GM12878 (cell line): ENCODE measurements around the gene FHOD3. TPM values are rescaled to one million over a fixed set of nuclear protein-coding genes. Genes with fewer than 3 reads are reported as not detected.

Source experiments
- ATAC-seq: fragments of 200-7000 bp; cut with Tn5 transposase; 3 replicates; pipeline ENCODE4 v1.9.1; 2020; ENCODE audit warnings: mild to moderate bottlenecking, moderate library complexity
- BruUV-seq: library from RNA; stranded (reverse); fragments of 400-500 nt; replicated peaks from 2 replicates; lab custom pipeline; 2021; lab: Mats Ljungman, UMichigan
- CTCF ChIA-PET: fragments of 300-600 bp; sonication (Branson Sonifier 250); formaldehyde crosslinking; extraction: SDS; loops from one replicate; lab custom pipeline; 2021; ENCODE audit warnings: inconsistent platforms; lab: Yijun Ruan, JAX
- POLR2A ChIA-PET: fragments of 350-600 bp; formaldehyde crosslinking; extraction: SDS; loops from one replicate; lab custom pipeline; 2021; ENCODE audit warnings: inconsistent platforms; lab: Charles Lee
- RAD21 ChIA-PET: fragments of 300-600 bp; sonication (Branson Sonifier 250); formaldehyde crosslinking; loops from one replicate; lab custom pipeline; 2023; ENCODE audit warnings: antibody characterized with exemption; ENCODE audit not compliant: unreplicated experiment; lab: Charles Lee
- SMC1A ChIA-PET: fragments of 300-600 bp; sonication (Branson Sonifier 250); formaldehyde crosslinking; loops from one replicate; lab custom pipeline; 2023; ENCODE audit not compliant: unreplicated experiment, uncharacterized antibody; lab: Charles Lee
- DNase-seq: peaks from one replicate; pipeline ENCODE4 v3.0.0-alpha.2; 2011; ENCODE audit warnings: low read depth, low spot score
- FAIRE-seq: peaks from 3 replicates; lab custom pipeline; 2011; peaks lifted over from hg19 to GRCh38; lab: Jason Lieb, UNC
- H2AFZ ChIP-seq: 2 replicates; pipeline ENCODE4 v1.6.0; 2011; ENCODE audit warnings: low read depth, low read length, control low read depth; ENCODE audit not compliant: control insufficient read depth
- H3K27ac ChIP-seq: 2 replicates; pipeline ENCODE4 v1.5.1; 2011; ENCODE audit warnings: control low read depth; ENCODE audit not compliant: control insufficient read depth, insufficient read depth
- H3K27me3 ChIP-seq, 2 experiments: replicated peaks in 1 of 2; 2 replicates each; pipeline versions ENCODE4 v1.6.0 to v1.6.1; 2011; ENCODE audit warnings: low read length in 1 of 2; ENCODE audit not compliant: control insufficient read depth in 2 of 2, insufficient read depth in 2 of 2
- H3K36me3 ChIP-seq, 2 experiments: 2 replicates each; pipeline ENCODE4 v1.5.1; 2011; ENCODE audit warnings: low read length in 1 of 2; ENCODE audit not compliant: control insufficient read depth in 2 of 2, insufficient read depth in 2 of 2
- H3K4me1 ChIP-seq: 2 replicates; pipeline ENCODE4 v1.6.1; 2011; ENCODE audit warnings: mild to moderate bottlenecking, low read length, moderate library complexity, mixed read lengths; ENCODE audit not compliant: control insufficient read depth, insufficient read depth
- H3K4me2 ChIP-seq: 2 replicates; pipeline ENCODE4 v1.6.0; 2011; ENCODE audit warnings: control low read depth; ENCODE audit not compliant: control insufficient read depth, insufficient read depth
- H3K4me3 ChIP-seq: fragments of 200-600 bp; sonication (generic); 2 replicates; pipeline ENCODE4 v1.5.1; 2016
- H3K79me2 ChIP-seq: 2 replicates; pipeline ENCODE4 v1.6.0; 2011; ENCODE audit warnings: low read length; ENCODE audit not compliant: control insufficient read depth, insufficient read depth
- H3K9ac ChIP-seq: 2 replicates; pipeline ENCODE4 v1.8.0; 2011; ENCODE audit warnings: low read length, control low read depth, mixed read lengths; ENCODE audit not compliant: control insufficient read depth, insufficient read depth
- H3K9me3 ChIP-seq: replicated peaks from 3 replicates; pipeline ENCODE4 v1.5.1; 2011; ENCODE audit warnings: mild to moderate bottlenecking, low read length; ENCODE audit not compliant: control insufficient read depth, insufficient read depth
- H4K20me1 ChIP-seq: 2 replicates; pipeline ENCODE4 v1.6.0; 2011; ENCODE audit not compliant: control insufficient read depth, insufficient read depth
- EED ChIP-seq: sonication (generic); IDR thresholded peaks from 2 replicates; pipeline ENCODE4 v1.6.1; 2016; ENCODE audit warnings: antibody characterized with exemption, low read depth
- KDM1A ChIP-seq: fragments of 200-600 bp; sonication (generic); IDR thresholded peaks from 2 replicates; pipeline ENCODE4 v1.6.1; 2016; ENCODE audit warnings: borderline replicate concordance
- NR2C2 ChIP-seq: IDR thresholded peaks from 2 replicates; pipeline ENCODE4 v1.6.1; 2011; ENCODE audit warnings: borderline replicate concordance, low read depth; ENCODE audit not compliant: control insufficient read depth, insufficient read length
- SMAD1 ChIP-seq: fragments of 450-650 bp; IDR thresholded peaks from 2 replicates; pipeline ENCODE4 v1.6.1; 2018; ENCODE audit warnings: mild to moderate bottlenecking, low read depth; ENCODE audit not compliant: partially characterized antibody
- ZNF622 ChIP-seq: fragments of 450-650 bp; IDR thresholded peaks from 2 replicates; pipeline ENCODE4 v1.6.1; 2017; ENCODE audit warnings: mild to moderate bottlenecking, inconsistent platforms
- ZNF687 ChIP-seq: fragments of 450-650 bp; IDR thresholded peaks from 2 replicates; pipeline ENCODE4 v1.6.1; 2017; ENCODE audit warnings: mild to moderate bottlenecking, moderate library complexity
- WGBS: methylation state at CpG from one replicate; pipeline ENCODE4 v1.1.6; 2016; ENCODE audit warnings: low lambda C conversion rate; ENCODE audit not compliant: insufficient replicate concordance, insufficient coverage; ENCODE audit errors: missing lambda C conversion rate; 5-methylcytosine and 5-hydroxymethylcytosine counted together
- in situ Hi-C: fragments of 300-500 bp; cut with MboI; formaldehyde crosslinking; loops from 9 replicates; pipeline ENCODE4 v1.14.3; 2018; ENCODE audit warnings: mixed read lengths
- intact Hi-C: fragments of 100-400 bp; cut with micrococcal nuclease; formaldehyde crosslinking; loops from one replicate; pipeline ENCODE4 v1.14.2; 2022; ENCODE audit not compliant: unreplicated experiment
- polyA plus RNA-seq, 11 experiments: library from polyadenylated mRNA; depleted of rRNA in 4 of 11; unstranded in 6 of 11; stranded (reverse) in 5 of 11; fragments of >200 nt; fragmentation: Nextera tagmentation in 4 of 11; fragmentation: Illumina TruSeq in 1 of 11; extraction: Ambion mirVana in 4 of 11; extraction: Trizol in 1 of 11; gene quantifications; 1 replicate in 1 of 11; 2 replicates in 10 of 11; pipeline versions ENCODE4 v1.2.1 to v1.2.3, GENCODE V29; 2011 to 2016; ENCODE audit warnings: inconsistent platforms in 2 of 11, missing spikeins in 2 of 11, low read depth in 1 of 11
- total RNA-seq, 4 experiments: library from RNA; depleted of rRNA in 3 of 4; stranded (reverse); fragments of >200 nt in 3 of 4; fragmentation: Illumina TruSeq in 1 of 4; extraction: Trizol in 1 of 4; gene quantifications; 2 replicates each; pipeline versions ENCODE4 v1.2.1 to v1.2.3, GENCODE V29; 2013 to 2021
- TF ChIP-seq, protein P1 (sequence below), 3 experiments: IDR thresholded peaks in 2 of 3; conservative IDR thresholded peaks in 1 of 3; 2 replicates each; pipeline ENCODE4 v1.5.1; 2011; ENCODE audit warnings: low read depth in 3 of 3, low read length in 3 of 3, mild to moderate bottlenecking in 3 of 3, control low read depth in 2 of 3, moderate library complexity in 2 of 3, inconsistent platforms in 1 of 3, mixed read lengths in 1 of 3; ENCODE audit not compliant: control insufficient read depth in 2 of 3, insufficient read depth in 1 of 3; ENCODE audit errors: extremely low read depth in 1 of 3
- TF ChIP-seq, protein P2 (sequence below): fragments of 450-650 bp; formaldehyde crosslinking; IDR thresholded peaks from 2 replicates; pipeline ENCODE4 v1.4.0; 2022; ENCODE audit warnings: mild to moderate bottlenecking, moderate library complexity

Gene FHOD3
- total and polyA plus RNA-seq, 10 of the 15 experiments (the other 5 are each of a cell fraction or from before 2014, with no cell fraction given) = 0.77 to 26.7 (median 10.4) TPM

- TF ChIP-seq KDM1A (no peak), NR2C2 (no peak), SMAD1 (no peak)
Observed at GRCh38 chr18:36391426-36392145, 94.1 kb downstream of the FHOD3 start (continued).

DNA sequence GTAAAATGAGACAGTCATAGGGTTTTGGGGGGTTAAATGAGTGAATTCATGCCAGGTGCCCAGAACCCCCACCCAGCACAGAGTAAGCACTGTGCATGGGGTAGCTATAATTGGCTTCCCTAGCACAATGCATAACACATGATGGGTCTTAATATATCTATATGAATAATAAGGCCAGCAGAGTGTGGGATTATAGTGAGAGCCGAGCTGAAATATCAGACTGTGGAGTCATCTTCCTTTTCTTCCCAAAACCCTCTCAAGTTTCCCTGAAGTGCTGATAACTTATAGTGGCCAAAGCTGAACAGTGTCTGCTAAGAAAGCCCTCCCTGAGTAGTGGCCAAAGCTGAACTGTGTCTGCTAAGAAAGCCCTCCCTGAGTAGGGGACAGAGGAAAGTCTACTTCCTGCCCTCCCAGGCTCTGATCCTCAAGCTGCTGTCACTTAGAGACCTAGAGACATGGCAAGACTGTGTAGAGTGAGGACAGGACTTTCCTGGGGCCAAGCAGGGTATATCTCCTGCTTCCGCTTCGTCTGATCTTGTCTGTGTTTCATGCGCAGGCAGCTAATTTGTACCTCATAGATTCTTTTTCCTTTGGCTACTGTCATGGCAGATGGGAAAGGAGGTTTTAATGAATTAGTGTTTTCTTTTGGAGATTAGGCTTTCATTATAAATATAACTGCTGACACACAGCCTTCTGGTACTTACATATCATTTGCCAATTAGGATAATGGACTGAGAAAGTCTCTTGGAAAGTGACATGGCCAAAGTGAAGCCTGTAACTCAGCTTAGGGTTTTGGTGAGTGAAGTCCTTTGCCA lies 94.9 kb downstream of the FHOD3 start:
- intact Hi-C loops (loop anchor here (10.0 kb wide), 1 partner anchor 62 kb away; no protein-coding TSS in a partner anchor), in situ Hi-C loops (no loop called here)
- ATAC-seq (peak; percentile 10; the same call in 1 of the 3 replicates), DNase-seq (no peak), FAIRE-seq (no peak)
- CTCF ChIA-PET = interaction anchor here (1.0 to 2.8 kb wide), 6 partner anchors 10 to 108 kb away, joined by 3 to 14 read pairs (median 4); no protein-coding TSS in a partner anchor
- RAD21 ChIA-PET = interaction anchor here (1.2 to 2.0 kb wide), 4 partner anchors 11 to 91 kb away, joined by 3 to 5 read pairs (median 4); no protein-coding TSS in a partner anchor
- Histone ChIP-seq H3K9ac (no peak overlapping the region), H3K27me3 (no peaks in the 10 kb centered on the region), H3K79me2 (no peaks in the 10 kb centered on the region; the same call in 1 of the 2 replicates), H3K36me3 (no peaks in the 10 kb centered on the region), H4K20me1 (no peaks in the 10 kb centered on the region), H3K9me3 (no peaks in the 10 kb centered on the region; the same call in 2 of the 3 replicates), H3K4me3 (no peak overlapping the region), H3K4me1 (no peaks in the 10 kb centered on the region), H3K4me2 (no peak overlapping the region), H3K27ac (no peak overlapping the region), H2AFZ (no peak overlapping the region)
- 72% methylated on average over 4 of the region's 4 CpGs for WGBS
- POLR2A ChIA-PET = interaction anchor here (1.0 to 1.5 kb wide), 4 partner anchors 12 to 29 kb away, joined by 3 to 5 read pairs (median 3); no protein-coding TSS in a partner anchor
- SMC1A ChIA-PET = interaction anchor here (0.9 to 50.9 kb wide), 6 partner anchors 6 to 102 kb away, joined by 3 to 1180 read pairs (median 4); no protein-coding TSS in a partner anchor
- no TSS peak for BruUV-seq
- TF ChIP-seq, protein P1, sequence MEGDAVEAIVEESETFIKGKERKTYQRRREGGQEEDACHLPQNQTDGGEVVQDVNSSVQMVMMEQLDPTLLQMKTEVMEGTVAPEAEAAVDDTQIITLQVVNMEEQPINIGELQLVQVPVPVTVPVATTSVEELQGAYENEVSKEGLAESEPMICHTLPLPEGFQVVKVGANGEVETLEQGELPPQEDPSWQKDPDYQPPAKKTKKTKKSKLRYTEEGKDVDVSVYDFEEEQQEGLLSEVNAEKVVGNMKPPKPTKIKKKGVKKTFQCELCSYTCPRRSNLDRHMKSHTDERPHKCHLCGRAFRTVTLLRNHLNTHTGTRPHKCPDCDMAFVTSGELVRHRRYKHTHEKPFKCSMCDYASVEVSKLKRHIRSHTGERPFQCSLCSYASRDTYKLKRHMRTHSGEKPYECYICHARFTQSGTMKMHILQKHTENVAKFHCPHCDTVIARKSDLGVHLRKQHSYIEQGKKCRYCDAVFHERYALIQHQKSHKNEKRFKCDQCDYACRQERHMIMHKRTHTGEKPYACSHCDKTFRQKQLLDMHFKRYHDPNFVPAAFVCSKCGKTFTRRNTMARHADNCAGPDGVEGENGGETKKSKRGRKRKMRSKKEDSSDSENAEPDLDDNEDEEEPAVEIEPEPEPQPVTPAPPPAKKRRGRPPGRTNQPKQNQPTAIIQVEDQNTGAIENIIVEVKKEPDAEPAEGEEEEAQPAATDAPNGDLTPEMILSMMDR (IDR thresholded peaks at IDR 0.05 in 2 of 3, conservative IDR thresholded peaks at IDR 0.05 in 1 of 3; ENCODE audit: control insufficient read depth in 2 of 3, extremely low read depth in 1 of 3, insufficient read depth in 1 of 3, low read depth in 3 of 3, low read length in 3 of 3) = no peak
- TF ChIP-seq, protein P2, sequence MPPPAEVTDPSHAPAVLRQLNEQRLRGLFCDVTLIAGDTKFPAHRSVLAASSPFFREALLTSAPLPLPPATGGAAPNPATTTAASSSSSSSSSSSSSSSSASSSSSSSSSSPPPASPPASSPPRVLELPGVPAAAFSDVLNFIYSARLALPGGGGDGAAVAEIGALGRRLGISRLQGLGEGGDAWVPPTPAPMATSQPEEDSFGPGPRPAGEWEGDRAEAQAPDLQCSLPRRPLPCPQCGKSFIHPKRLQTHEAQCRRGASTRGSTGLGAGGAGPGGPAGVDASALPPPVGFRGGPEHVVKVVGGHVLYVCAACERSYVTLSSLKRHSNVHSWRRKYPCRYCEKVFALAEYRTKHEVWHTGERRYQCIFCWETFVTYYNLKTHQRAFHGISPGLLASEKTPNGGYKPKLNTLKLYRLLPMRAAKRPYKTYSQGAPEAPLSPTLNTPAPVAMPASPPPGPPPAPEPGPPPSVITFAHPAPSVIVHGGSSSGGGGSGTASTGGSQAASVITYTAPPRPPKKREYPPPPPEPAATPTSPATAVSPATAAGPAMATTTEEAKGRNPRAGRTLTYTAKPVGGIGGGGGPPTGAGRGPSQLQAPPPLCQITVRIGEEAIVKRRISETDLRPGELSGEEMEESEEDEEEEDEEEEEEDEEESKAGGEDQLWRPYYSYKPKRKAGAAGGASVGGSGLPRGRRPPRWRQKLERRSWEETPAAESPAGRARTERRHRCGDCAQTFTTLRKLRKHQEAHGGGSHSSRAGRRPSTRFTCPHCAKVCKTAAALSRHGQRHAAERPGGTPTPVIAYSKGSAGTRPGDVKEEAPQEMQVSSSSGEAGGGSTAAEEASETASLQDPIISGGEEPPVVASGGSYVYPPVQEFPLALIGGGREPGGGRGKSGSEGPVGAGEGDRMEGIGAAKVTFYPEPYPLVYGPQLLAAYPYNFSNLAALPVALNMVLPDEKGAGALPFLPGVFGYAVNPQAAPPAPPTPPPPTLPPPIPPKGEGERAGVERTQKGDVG (CRISPR knock-in tag) = no peak
- TF ChIP-seq EED (no peak), ZNF622 (no peak), ZNF687 (no peak)
